ENCODE data around the gene OTOG.

- TF ChIP-seq USF2 (IDR thresholded peaks at IDR 0.05; ENCODE audit: low read length): no peak
- TF ChIP-seq CEBPB (IDR thresholded peaks at IDR 0.05; ENCODE audit: low read depth, low read length): no peak
- TF ChIP-seq CTCF (IDR thresholded peaks at IDR 0.05; ENCODE audit: control extremely low read depth in 1 of 3, insufficient read depth in 1 of 3, low read depth in 1 of 3, low read length in 3 of 3): no peak
- TF ChIP-seq GABPA (IDR thresholded peaks at IDR 0.05; ENCODE audit: borderline replicate concordance, insufficient read depth, low read length): no peak
- TF ChIP-seq EP300 (IDR thresholded peaks at IDR 0.05; ENCODE audit: borderline replicate concordance in 1 of 2, low read depth in 2 of 2, low read length in 2 of 2): no peak
- TF ChIP-seq ATF3 (IDR thresholded peaks at IDR 0.05; ENCODE audit: insufficient read depth, low read depth, low read length): no peak
- TF ChIP-seq POLR2A (IDR thresholded peaks at IDR 0.05; ENCODE audit: control extremely low read depth in 1 of 2, low read depth in 2 of 2, low read length in 2 of 2): no peak
- TF ChIP-seq JUN (IDR thresholded peaks at IDR 0.05; ENCODE audit: low read depth, low read length): no peak
- no peak for TF ChIP-seq E2F6 (IDR thresholded peaks at IDR 0.05)
- no peak for TF ChIP-seq EGR1 (IDR thresholded peaks at IDR 0.05; ENCODE audit: borderline replicate concordance, low read depth, low read length)
Observed at GRCh38 chr11:17686231-17686980, 139.3 kb downstream of the OTOG start.
